ENCODE results near the gene BIRC3.

The BIRC3 gene

GRCh38 chr11:102387043-102387781 lies 69.9 kb downstream of the BIRC3 start:
- Mint-ChIP-seq H3K4me1 (peaks cover 8% of the 10 kb centered on the region), H3K27ac (no peak overlapping the region), H3K27me3 (no peaks in the 10 kb centered on the region), H3K4me3 (no peak overlapping the region), H3K9me3 (peaks cover 2% of the 10 kb centered on the region), H3K36me3 (peaks cover 67% of the 10 kb centered on the region)
- ATAC-seq: no peak
